BJ (cell line): Measurements from ENCODE around the gene PET100. TPM values are rescaled to one million over a fixed set of nuclear protein-coding genes. Genes with fewer than 3 reads are reported as not detected.

Source experiments
- CTCF ChIA-PET: fragments of 350-600 bp; formaldehyde crosslinking; extraction: SDS; loops from one replicate; lab custom pipeline; 2021; ENCODE audit warnings: antibody characterized with exemption, inconsistent platforms; lab: Yijun Ruan, JAX
- POLR2A ChIA-PET: fragments of 300-600 bp; sonication (Branson Sonifier 250); formaldehyde crosslinking; extraction: SDS; loops from one replicate; lab custom pipeline; 2021; ENCODE audit warnings: antibody characterized with exemption; lab: Charles Lee
- DNase-seq: peaks from one replicate; pipeline ENCODE4 v3.0.0-alpha.2; 2011; ENCODE audit warnings: low read depth
- H3K27me3 ChIP-seq: 2 replicates; pipeline ENCODE4 v1.6.0; 2011; ENCODE audit warnings: low read length; ENCODE audit not compliant: control insufficient read depth, insufficient read depth
- H3K36me3 ChIP-seq: 2 replicates; pipeline ENCODE4 v1.5.1; 2011; ENCODE audit warnings: low read length; ENCODE audit not compliant: control insufficient read depth, insufficient read depth
- H3K4me3 ChIP-seq: 2 replicates; pipeline ENCODE4 v1.5.1; 2011; ENCODE audit warnings: low read depth, mild to moderate bottlenecking, control low read depth, low read length
- CTCF ChIP-seq: IDR thresholded peaks from 2 replicates; pipeline ENCODE4 v1.5.1; 2011; ENCODE audit warnings: low read depth, mild to moderate bottlenecking, control low read depth, inconsistent platforms, low read length, moderate library complexity; ENCODE audit not compliant: insufficient read depth
- polyA minus RNA-seq: library from RNA; depleted of rRNA, polyadenylated mRNA; stranded (reverse); fragments of >200 nt; gene quantifications from 2 replicates; pipeline ENCODE4 v1.2.3, GENCODE V29; 2011; rRNA and poly(A)+ RNA removed
- polyA plus RNA-seq: library from polyadenylated mRNA; depleted of rRNA; stranded (reverse); fragments of >200 nt; gene quantifications from 2 replicates; pipeline ENCODE4 v1.2.3, GENCODE V29; 2011; rRNA removed

The PET100 gene
- polyA plus RNA-seq (8.9 and 28.5 TPM in 2 replicates), polyA minus RNA-seq (4.1 and 5.0 TPM in 2 replicates)

- POLR2A ChIA-PET = no interaction called here
Measured at GRCh38 chr19:7629347-7630054, at the start of gene PET100, which contains the start of gene XAB2. PET100 (plus strand) TSS chr19:7629793; CDS start chr19:7629834, 41 bp downstream. XAB2 (minus strand) TSS chr19:7629545; CDS start chr19:7629527, 18 bp downstream.

GRCh38 chr19:7582446-7582845 is 47.1 kb upstream of the PET100 start:
- Histone ChIP-seq H3K36me3 (no peaks in the 10 kb centered on the region), H3K27me3 (no peaks in the 10 kb centered on the region), H3K4me3 (no peak overlapping the region)
- no peak for TF ChIP-seq CTCF
- ChIA-PET CTCF (interaction anchor here (1.4 to 1.9 kb wide), 2 partner anchors 9 to 14 kb away, joined by 5 to 7 read pairs; no protein-coding TSS in a partner anchor), POLR2A (no interaction called here)
- DNase-seq = no peak

More at GRCh38 chr19:7629347-7630054, at the start of gene PET100, which contains the start of gene XAB2:
- peak within 1 kb of the TSS; percentile 93 for H3K4me3 ChIP-seq
- peaks cover 10% of the 10 kb centered on the region for H3K36me3 ChIP-seq
- no peak for TF ChIP-seq CTCF
- no peaks in the 10 kb centered on the region for H3K27me3 ChIP-seq
- CTCF ChIA-PET = interaction anchor here (1.2 to 1.9 kb wide), 4 partner anchors 22 to 170 kb away, joined by 4 to 6 read pairs (median 5); partner anchors contain the start of gene TRAPPC5
- DNase-seq = peak; percentile 94

GRCh38 chr19:7589822-7590221 is 39.8 kb upstream of the PET100 start:
- POLR2A ChIA-PET = no interaction called here
- no peak for TF ChIP-seq CTCF
- CTCF ChIA-PET = interaction anchor here (1.0 kb wide), 1 partner anchor 21 kb away, joined by 3 read pairs; no protein-coding TSS in a partner anchor
- Histone ChIP-seq H3K36me3 (no peaks in the 10 kb centered on the region), H3K27me3 (peaks cover 1% of the 10 kb centered on the region), H3K4me3 (no peak overlapping the region)
- DNase-seq = no peak

GRCh38 chr19:7590256-7590655 is 39.3 kb upstream of the PET100 start:
- DNase-seq = no peak
- ChIA-PET CTCF (interaction anchor here (0.6 to 1.8 kb wide), 3 partner anchors 9 to 93 kb away, joined by 3 to 5 read pairs (median 3); no protein-coding TSS in a partner anchor), POLR2A (no interaction called here)
- Histone ChIP-seq H3K27me3 (peaks cover 1% of the 10 kb centered on the region), H3K36me3 (no peaks in the 10 kb centered on the region), H3K4me3 (no peak overlapping the region)
- no peak for TF ChIP-seq CTCF

- 0 out of 2 replicates have a peak within 1 kb of the TSS, but pooled peaks have one; percentile 6 for H3K4me3 ChIP-seq
- no peaks in the 10 kb centered on the region for H3K36me3 ChIP-seq
- DNase-seq = peak; percentile 5
- ChIA-PET CTCF (no interaction called here), POLR2A (interaction anchor here (0.6 kb wide), 1 partner anchor 8 kb away, joined by 3 read pairs; no protein-coding TSS in a partner anchor)
- peaks cover 13% of the 10 kb centered on the region for H3K27me3 ChIP-seq
- TF ChIP-seq CTCF = no peak
Measured at GRCh38 chr19:7595466-7596133, 34.0 kb upstream of the PET100 start, which contains the start of gene CAMSAP3. CAMSAP3 (plus strand) TSS chr19:7595863; CDS start chr19:7596003, 140 bp downstream.
